ENCODE data around the gene RAB36. TPM values are rescaled to one million over a fixed set of nuclear protein-coding genes. Genes with fewer than 3 reads are reported as not detected.

The RAB36 gene
- total and polyA plus RNA-seq, 4 donors = 0.22 to 0.56 (median 0.37) TPM

DNA sequence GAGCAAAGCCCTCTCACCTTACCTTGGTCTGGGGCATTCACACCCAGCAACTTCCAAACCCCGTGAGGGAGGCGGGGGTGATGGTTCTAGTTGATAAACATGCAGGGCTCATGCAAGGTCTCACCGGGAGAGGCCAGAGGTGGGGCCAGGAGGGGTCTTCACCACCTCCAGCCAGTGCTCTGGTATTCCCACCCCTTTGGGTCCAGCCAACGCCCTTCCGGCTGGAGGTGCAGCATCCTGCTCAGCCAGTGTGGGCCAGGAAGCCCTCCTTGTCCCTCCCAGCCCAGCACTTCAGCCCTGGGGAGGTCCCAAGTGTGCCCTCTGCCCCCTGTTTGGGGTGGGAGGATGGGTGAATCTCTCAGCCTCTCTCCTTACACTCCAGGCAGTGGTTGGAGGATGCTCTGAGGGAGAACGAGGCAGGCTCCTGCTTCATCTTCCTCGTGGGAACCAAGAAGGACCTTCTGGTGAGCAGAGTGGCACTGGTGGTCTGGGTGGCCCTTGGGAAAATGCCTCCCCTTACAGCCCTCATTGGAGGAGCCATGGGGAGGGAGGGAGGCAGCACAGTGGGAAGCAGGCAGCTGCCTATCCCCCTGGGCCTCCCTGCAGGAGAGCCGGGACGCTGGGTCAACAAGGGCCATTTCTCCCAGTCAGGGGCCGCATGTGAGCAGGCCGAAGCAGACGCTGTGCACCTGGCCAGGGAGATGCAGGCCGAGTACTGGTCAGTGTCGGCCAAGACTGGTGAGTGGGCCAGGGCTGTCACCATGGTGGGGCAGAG is 13.4 kb downstream of the RAB36 start:
- 94% methylated on average over 14 of the region's 14 CpGs for WGBS
- no peaks in the 10 kb centered on the region for H3K36me3 ChIP-seq (ENCODE audit: control insufficient read depth in 4 of 4, insufficient read depth in 3 of 4, low read depth in 1 of 4, low read length in 3 of 4)
- H3K9me3 ChIP-seq (ENCODE audit: control insufficient read depth in 4 of 4, low read length in 3 of 4) = no peaks in the 10 kb centered on the region
- TF ChIP-seq FOXA1 (IDR thresholded peaks at IDR 0.05) = no peak
- TF ChIP-seq, protein P1, sequence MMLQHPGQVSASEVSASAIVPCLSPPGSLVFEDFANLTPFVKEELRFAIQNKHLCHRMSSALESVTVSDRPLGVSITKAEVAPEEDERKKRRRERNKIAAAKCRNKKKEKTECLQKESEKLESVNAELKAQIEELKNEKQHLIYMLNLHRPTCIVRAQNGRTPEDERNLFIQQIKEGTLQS (IDR thresholded peaks at IDR 0.05) = no peak
- TF ChIP-seq, protein P2, sequence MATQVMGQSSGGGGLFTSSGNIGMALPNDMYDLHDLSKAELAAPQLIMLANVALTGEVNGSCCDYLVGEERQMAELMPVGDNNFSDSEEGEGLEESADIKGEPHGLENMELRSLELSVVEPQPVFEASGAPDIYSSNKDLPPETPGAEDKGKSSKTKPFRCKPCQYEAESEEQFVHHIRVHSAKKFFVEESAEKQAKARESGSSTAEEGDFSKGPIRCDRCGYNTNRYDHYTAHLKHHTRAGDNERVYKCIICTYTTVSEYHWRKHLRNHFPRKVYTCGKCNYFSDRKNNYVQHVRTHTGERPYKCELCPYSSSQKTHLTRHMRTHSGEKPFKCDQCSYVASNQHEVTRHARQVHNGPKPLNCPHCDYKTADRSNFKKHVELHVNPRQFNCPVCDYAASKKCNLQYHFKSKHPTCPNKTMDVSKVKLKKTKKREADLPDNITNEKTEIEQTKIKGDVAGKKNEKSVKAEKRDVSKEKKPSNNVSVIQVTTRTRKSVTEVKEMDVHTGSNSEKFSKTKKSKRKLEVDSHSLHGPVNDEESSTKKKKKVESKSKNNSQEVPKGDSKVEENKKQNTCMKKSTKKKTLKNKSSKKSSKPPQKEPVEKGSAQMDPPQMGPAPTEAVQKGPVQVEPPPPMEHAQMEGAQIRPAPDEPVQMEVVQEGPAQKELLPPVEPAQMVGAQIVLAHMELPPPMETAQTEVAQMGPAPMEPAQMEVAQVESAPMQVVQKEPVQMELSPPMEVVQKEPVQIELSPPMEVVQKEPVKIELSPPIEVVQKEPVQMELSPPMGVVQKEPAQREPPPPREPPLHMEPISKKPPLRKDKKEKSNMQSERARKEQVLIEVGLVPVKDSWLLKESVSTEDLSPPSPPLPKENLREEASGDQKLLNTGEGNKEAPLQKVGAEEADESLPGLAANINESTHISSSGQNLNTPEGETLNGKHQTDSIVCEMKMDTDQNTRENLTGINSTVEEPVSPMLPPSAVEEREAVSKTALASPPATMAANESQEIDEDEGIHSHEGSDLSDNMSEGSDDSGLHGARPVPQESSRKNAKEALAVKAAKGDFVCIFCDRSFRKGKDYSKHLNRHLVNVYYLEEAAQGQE (IDR thresholded peaks at IDR 0.05) = no peak
- no peak overlapping the region for H3K9ac ChIP-seq (ENCODE audit: low read depth in 1 of 2, low read length in 2 of 2)
- peaks cover 0 to 15% (median 9%) of the 10 kb centered on the region in 4 donors for H3K4me1 ChIP-seq (ENCODE audit: control insufficient read depth in 4 of 4, insufficient read depth in 4 of 4, low read length in 3 of 4)
- H3K27me3 ChIP-seq (ENCODE audit: control insufficient read depth in 4 of 4, insufficient read depth in 4 of 4, low read length in 3 of 4) = no peaks in the 10 kb centered on the region
- no peak overlapping the region for H3K27ac ChIP-seq (ENCODE audit: low read depth in 1 of 2, low read length in 2 of 2)
- no peak overlapping the region for H3K4me3 ChIP-seq (ENCODE audit: low read depth in 1 of 3, low read length in 3 of 3)
- no peak for DNase-seq (ENCODE audit: low spot score)

DNA sequence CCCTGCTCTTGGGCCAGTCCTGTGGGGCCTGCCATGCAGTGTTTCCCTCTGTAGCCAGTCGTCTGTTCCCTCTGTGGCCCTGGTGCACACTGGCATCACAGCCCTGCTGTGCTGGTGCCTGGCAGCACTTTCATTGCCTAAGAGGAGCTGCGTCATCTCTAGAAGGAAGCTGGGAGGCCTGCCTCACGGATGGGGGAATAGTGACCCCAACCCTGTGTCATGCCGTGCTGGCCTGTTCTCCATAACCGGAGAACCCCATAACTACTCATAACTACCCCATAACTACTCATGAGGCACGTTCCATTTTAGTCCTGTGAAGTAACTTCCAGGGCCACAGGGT is 14.0 kb downstream of the RAB36 start:
- no peaks in the 10 kb centered on the region for H3K36me3 ChIP-seq (ENCODE audit: control insufficient read depth in 4 of 4, insufficient read depth in 3 of 4, low read depth in 1 of 4, low read length in 3 of 4)
- no peaks in the 10 kb centered on the region for H3K27me3 ChIP-seq (ENCODE audit: control insufficient read depth in 4 of 4, insufficient read depth in 4 of 4, low read length in 3 of 4)
- no peak overlapping the region for H3K9ac ChIP-seq (ENCODE audit: low read depth in 1 of 2, low read length in 2 of 2)
- peaks cover 0 to 21% (median 15%) of the 10 kb centered on the region in 4 donors for H3K4me1 ChIP-seq (ENCODE audit: control insufficient read depth in 4 of 4, insufficient read depth in 4 of 4, low read length in 3 of 4)
- 90% methylated on average over 6 of the region's 6 CpGs for WGBS
- TF ChIP-seq SP1 (IDR thresholded peaks at IDR 0.05) (no peak), RAD21 (IDR thresholded peaks at IDR 0.05) (no peak), YY1 (IDR thresholded peaks at IDR 0.05) (no peak), EGR1 (IDR thresholded peaks at IDR 0.05; ENCODE audit: low read depth in 2 of 2) (no peak), GABPA (IDR thresholded peaks at IDR 0.05 in 1 of 2, conservative IDR thresholded peaks at IDR 0.05 in 1 of 2) (no peak), RXRA (IDR thresholded peaks at IDR 0.05) (no peak), FOXA1 (IDR thresholded peaks at IDR 0.05) (no peak), HNF4A (conservative IDR thresholded peaks at IDR 0.05) (no peak), TAF1 (conservative IDR thresholded peaks at IDR 0.05) (no peak), JUND (IDR thresholded peaks at IDR 0.05) (no peak)
- TF ChIP-seq, protein P1 (IDR thresholded peaks at IDR 0.05) = no peak
- TF ChIP-seq, protein P3, sequence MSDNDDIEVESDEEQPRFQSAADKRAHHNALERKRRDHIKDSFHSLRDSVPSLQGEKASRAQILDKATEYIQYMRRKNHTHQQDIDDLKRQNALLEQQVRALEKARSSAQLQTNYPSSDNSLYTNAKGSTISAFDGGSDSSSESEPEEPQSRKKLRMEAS (IDR thresholded peaks at IDR 0.05) = no peak
- no peak overlapping the region for H3K4me3 ChIP-seq (ENCODE audit: low read depth in 1 of 3, low read length in 3 of 3)
- no peak for DNase-seq (ENCODE audit: low spot score)
- H3K9me3 ChIP-seq (ENCODE audit: control insufficient read depth in 4 of 4, low read length in 3 of 4) = no peaks in the 10 kb centered on the region
- no peak overlapping the region for H3K27ac ChIP-seq (ENCODE audit: low read depth in 1 of 2, low read length in 2 of 2)

DNA sequence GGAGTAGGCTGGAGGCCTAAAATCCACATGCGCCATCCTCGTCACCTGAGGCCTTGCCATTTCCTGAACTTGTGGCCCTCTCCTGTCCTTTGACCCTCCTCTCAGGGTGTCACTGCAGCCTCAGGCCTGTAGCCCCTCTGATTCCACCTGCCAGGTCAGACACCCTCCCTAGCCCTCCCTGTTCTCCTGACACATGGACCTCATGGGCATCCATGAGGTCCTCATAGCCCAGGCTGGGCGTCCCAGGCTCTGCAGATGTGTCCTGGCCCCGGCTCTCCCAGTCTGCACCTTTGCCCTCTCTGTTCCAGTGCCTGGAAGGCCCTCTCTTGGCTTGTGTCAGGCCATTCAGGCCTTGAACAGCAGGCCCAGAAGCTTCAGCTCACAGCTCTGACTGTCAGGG is 15.8 kb downstream of the RAB36 start:
- H3K9ac ChIP-seq (ENCODE audit: low read depth in 1 of 2, low read length in 2 of 2) = no peak overlapping the region
- no peak overlapping the region for H3K4me3 ChIP-seq (ENCODE audit: low read depth in 1 of 3, low read length in 3 of 3)
- no peaks in the 10 kb centered on the region for H3K36me3 ChIP-seq (ENCODE audit: control insufficient read depth in 4 of 4, insufficient read depth in 3 of 4, low read depth in 1 of 4, low read length in 3 of 4)
- H3K4me1 ChIP-seq (ENCODE audit: control insufficient read depth in 4 of 4, insufficient read depth in 4 of 4, low read length in 3 of 4) = peaks cover 2 to 35% (median 26%) of the 10 kb centered on the region in 4 donors
- TF ChIP-seq, protein P4, sequence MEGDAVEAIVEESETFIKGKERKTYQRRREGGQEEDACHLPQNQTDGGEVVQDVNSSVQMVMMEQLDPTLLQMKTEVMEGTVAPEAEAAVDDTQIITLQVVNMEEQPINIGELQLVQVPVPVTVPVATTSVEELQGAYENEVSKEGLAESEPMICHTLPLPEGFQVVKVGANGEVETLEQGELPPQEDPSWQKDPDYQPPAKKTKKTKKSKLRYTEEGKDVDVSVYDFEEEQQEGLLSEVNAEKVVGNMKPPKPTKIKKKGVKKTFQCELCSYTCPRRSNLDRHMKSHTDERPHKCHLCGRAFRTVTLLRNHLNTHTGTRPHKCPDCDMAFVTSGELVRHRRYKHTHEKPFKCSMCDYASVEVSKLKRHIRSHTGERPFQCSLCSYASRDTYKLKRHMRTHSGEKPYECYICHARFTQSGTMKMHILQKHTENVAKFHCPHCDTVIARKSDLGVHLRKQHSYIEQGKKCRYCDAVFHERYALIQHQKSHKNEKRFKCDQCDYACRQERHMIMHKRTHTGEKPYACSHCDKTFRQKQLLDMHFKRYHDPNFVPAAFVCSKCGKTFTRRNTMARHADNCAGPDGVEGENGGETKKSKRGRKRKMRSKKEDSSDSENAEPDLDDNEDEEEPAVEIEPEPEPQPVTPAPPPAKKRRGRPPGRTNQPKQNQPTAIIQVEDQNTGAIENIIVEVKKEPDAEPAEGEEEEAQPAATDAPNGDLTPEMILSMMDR (IDR thresholded peaks at IDR 0.05; ENCODE audit: low read depth, low read length, missing input control) = no peak
- TF ChIP-seq RXRA (IDR thresholded peaks at IDR 0.05) = no peak
- no peak for TF ChIP-seq FOXA1 (IDR thresholded peaks at IDR 0.05)
- no peak for TF ChIP-seq RAD21 (IDR thresholded peaks at IDR 0.05)
- no peaks in the 10 kb centered on the region for H3K9me3 ChIP-seq (ENCODE audit: control insufficient read depth in 4 of 4, low read length in 3 of 4)
- no peak for DNase-seq (ENCODE audit: low spot score)
- H3K27me3 ChIP-seq (ENCODE audit: control insufficient read depth in 4 of 4, insufficient read depth in 4 of 4, low read length in 3 of 4) = no peaks in the 10 kb centered on the region
- H3K27ac ChIP-seq (ENCODE audit: low read depth in 1 of 2, low read length in 2 of 2) = no peak overlapping the region
- WGBS = 94% methylated on average over 4 of the region's 4 CpGs

All from liver (tissue), 9 donors.